Hematopoietic multipotent progenitor cell (in vitro differentiated cells): ENCODE data around the gene DYNLT2. TPM values are rescaled to one million over a fixed set of nuclear protein-coding genes. Genes with fewer than 3 reads are reported as not detected.
"Not testable (repeated sequence)": the region's sequence is repeated elsewhere in the genome, so short reads cannot be mapped to it uniquely, and the experiment has no call there.

Experiments
- DNase-seq, 3 donors: peaks; one replicate each; pipeline ENCODE4 v3.0.0-alpha.2; 2011 to 2015; ENCODE audit warnings: low read depth in 2 of 3, low spot score in 2 of 3
- total RNA-seq: library from RNA; depleted of rRNA; stranded (reverse); fragments of >200 nt; gene quantifications from one replicate; pipeline ENCODE4 v1.2.3, GENCODE V29; 2012

The DYNLT2 gene
- total RNA-seq, 1 donor, result 2.7 TPM

GRCh38 chr6:169701954-169702839 lies 49.2 kb downstream of the DYNLT2 start, which contains the start of the genes C6orf120 and WDR27:
TSS of gene C6orf120 (plus strand) at chr6:169702126. CDS start at chr6:169702460, 334 bp downstream.
TSS of gene WDR27 (minus strand) at chr6:169702029. CDS start at chr6:169689005, 13,024 bp downstream.
- peak; percentile 91 to 98 (median 98) for DNase-seq

GRCh38 chr6:169701311-169701953 lies 49.9 kb downstream of the DYNLT2 start:
- no peak for DNase-seq

GRCh38 chr6:169700296-169700695 lies 51.1 kb downstream of the DYNLT2 start:
- no peak for DNase-seq

GRCh38 chr6:169697115-169697514 lies 54.3 kb downstream of the DYNLT2 start:
- DNase-seq, result not testable (repeated sequence)

- no peak for DNase-seq
Observed at GRCh38 chr6:169695131-169695530, 56.2 kb downstream of the DYNLT2 start.

GRCh38 chr6:169692516-169692915 lies 58.9 kb downstream of the DYNLT2 start:
- no peak for DNase-seq

- no peak for DNase-seq
Observed at GRCh38 chr6:169691260-169691659, 60.1 kb downstream of the DYNLT2 start.

Other genes with a start within 250 kb of the DYNLT2 start
- gene WDR27, start 49.5 kb downstream of the DYNLT2 start, total RNA-seq, result 28.0 TPM
- gene C6orf120, start 49.4 kb downstream of the DYNLT2 start, total RNA-seq, result 15.1 TPM
- gene PHF10, start 27.1 kb downstream of the DYNLT2 start, total RNA-seq, result 13.5 TPM
- 20.2 TPM for gene ERMARD, start 50 bp upstream of the DYNLT2 start, total RNA-seq